ENCODE measurements around the gene RAP1B. TPM values are rescaled to one million over a fixed set of nuclear protein-coding genes. Genes with fewer than 3 reads are reported as not detected.
A peak's percentile ranks its signal among the peaks of the same experiment; 100 is the strongest.

Gene RAP1B
- total and polyA plus RNA-seq, 9 of the 15 experiments (the other 6 are each of a cell fraction or from before 2014, with no cell fraction given) = 107 to 309 (median 170) TPM

DNA sequence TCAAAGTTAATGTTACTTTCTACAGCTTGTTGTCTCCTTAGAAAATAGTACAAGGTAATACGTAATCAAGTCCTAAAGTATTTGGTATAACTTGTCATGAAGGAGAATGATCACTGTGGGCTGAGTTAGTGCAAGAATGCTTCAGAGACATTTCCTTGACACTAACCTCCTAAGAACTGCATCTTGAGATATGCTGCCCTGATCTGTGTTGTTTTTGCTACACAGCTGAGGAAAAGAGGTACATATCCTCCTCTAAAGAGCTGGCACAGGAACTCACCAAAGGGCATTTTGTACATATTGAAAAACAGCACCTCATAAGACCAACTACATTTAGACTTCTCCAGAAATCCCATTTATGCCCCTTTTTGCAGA lies 28.7 kb downstream of the RAP1B start:
- Histone ChIP-seq H3K4me3 (no peak overlapping the region), H3K4me2 (ENCODE audit: insufficient read depth, low read length) (no peak overlapping the region), H3K27me3 (ENCODE audit: control insufficient read depth in 2 of 2, insufficient read depth in 2 of 2, low read length in 2 of 2) (no peaks in the 10 kb centered on the region), H3K4me1 (replicated peaks in 1 of 2; ENCODE audit: control insufficient read depth in 2 of 2, insufficient read depth in 2 of 2, low read length in 2 of 2) (no peaks in the 10 kb centered on the region), H3K36me3 (ENCODE audit: control insufficient read depth, insufficient read depth, low read length) (peaks cover 29% of the 10 kb centered on the region; the same call in 2 of the 3 replicates), H2AFZ (ENCODE audit: low read depth, low read length) (no peak overlapping the region), H3K9me3 (replicated peaks; ENCODE audit: control insufficient read depth, insufficient read depth, low read depth, low read length) (no peaks in the 10 kb centered on the region), H3K27ac (ENCODE audit: extremely low read depth, low read depth, low read length) (peak overlapping the region; percentile 24; the same call in 1 of the 3 replicates), H3K79me2 (ENCODE audit: control insufficient read depth, insufficient read depth, low read length) (peaks cover 97% of the 10 kb centered on the region), H4K20me1 (replicated peaks; ENCODE audit: control insufficient read depth, insufficient read depth, low read length) (no peaks in the 10 kb centered on the region), H3K9ac (ENCODE audit: insufficient read depth in 1 of 2, low read depth in 2 of 2, low read length in 2 of 2) (no peak overlapping the region), H3K9me1 (ENCODE audit: control insufficient read depth, insufficient read depth, low read length) (no peaks in the 10 kb centered on the region)
- 93% methylated on average over 1 of the region's 1 CpG for WGBS (ENCODE audit: insufficient coverage, low coverage, missing lambda C conversion rate)
- TF ChIP-seq, protein P1, sequence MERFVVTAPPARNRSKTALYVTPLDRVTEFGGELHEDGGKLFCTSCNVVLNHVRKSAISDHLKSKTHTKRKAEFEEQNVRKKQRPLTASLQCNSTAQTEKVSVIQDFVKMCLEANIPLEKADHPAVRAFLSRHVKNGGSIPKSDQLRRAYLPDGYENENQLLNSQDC (CRISPR knock-in tag; IDR thresholded peaks at IDR 0.05) = no peak
- TF ChIP-seq, protein P2, sequence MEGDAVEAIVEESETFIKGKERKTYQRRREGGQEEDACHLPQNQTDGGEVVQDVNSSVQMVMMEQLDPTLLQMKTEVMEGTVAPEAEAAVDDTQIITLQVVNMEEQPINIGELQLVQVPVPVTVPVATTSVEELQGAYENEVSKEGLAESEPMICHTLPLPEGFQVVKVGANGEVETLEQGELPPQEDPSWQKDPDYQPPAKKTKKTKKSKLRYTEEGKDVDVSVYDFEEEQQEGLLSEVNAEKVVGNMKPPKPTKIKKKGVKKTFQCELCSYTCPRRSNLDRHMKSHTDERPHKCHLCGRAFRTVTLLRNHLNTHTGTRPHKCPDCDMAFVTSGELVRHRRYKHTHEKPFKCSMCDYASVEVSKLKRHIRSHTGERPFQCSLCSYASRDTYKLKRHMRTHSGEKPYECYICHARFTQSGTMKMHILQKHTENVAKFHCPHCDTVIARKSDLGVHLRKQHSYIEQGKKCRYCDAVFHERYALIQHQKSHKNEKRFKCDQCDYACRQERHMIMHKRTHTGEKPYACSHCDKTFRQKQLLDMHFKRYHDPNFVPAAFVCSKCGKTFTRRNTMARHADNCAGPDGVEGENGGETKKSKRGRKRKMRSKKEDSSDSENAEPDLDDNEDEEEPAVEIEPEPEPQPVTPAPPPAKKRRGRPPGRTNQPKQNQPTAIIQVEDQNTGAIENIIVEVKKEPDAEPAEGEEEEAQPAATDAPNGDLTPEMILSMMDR (IDR thresholded peaks at IDR 0.05 in 2 of 3, conservative IDR thresholded peaks at IDR 0.05 in 1 of 3; ENCODE audit: insufficient read depth in 2 of 3, low read depth in 1 of 3, low read length in 3 of 3) = no peak
- TF ChIP-seq ZNF121 (CRISPR knock-in tag; conservative IDR thresholded peaks at IDR 0.05) (no peak), KAT2B (IDR thresholded peaks at IDR 0.05; ENCODE audit: low read depth, low read length) (no peak), TBP (optimal IDR thresholded peaks at IDR 0.05; ENCODE audit: low read depth, low read length) (no peak), ZNF174 (CRISPR knock-in tag; IDR thresholded peaks at IDR 0.05) (no peak), ZNF232 (CRISPR knock-in tag; IDR thresholded peaks at IDR 0.05) (no peak), POLR2G (IDR thresholded peaks at IDR 0.05; ENCODE audit: low read depth, low read length) (no peak), STAG1 (CRISPR knock-in tag; IDR thresholded peaks at IDR 0.05; ENCODE audit: borderline replicate concordance) (no peak), SREBF1 (IDR thresholded peaks at IDR 0.05; ENCODE audit: borderline replicate concordance, low read depth, low read length) (no peak), HCFC1 (IDR thresholded peaks at IDR 0.05; ENCODE audit: low read depth, low read length) (no peak), TFAM (CRISPR knock-in tag; conservative IDR thresholded peaks at IDR 0.05) (no peak)
- TF ChIP-seq, protein P3, sequence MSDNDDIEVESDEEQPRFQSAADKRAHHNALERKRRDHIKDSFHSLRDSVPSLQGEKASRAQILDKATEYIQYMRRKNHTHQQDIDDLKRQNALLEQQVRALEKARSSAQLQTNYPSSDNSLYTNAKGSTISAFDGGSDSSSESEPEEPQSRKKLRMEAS (CRISPR knock-in tag; IDR thresholded peaks at IDR 0.05) = no peak
- TF ChIP-seq, protein P4, sequence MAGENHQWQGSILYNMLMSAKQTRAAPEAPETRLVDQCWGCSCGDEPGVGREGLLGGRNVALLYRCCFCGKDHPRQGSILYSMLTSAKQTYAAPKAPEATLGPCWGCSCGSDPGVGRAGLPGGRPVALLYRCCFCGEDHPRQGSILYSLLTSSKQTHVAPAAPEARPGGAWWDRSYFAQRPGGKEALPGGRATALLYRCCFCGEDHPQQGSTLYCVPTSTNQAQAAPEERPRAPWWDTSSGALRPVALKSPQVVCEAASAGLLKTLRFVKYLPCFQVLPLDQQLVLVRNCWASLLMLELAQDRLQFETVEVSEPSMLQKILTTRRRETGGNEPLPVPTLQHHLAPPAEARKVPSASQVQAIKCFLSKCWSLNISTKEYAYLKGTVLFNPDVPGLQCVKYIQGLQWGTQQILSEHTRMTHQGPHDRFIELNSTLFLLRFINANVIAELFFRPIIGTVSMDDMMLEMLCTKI (IDR thresholded peaks at IDR 0.05; ENCODE audit: partially characterized antibody) = no peak
- in situ Hi-C loops (cut with MboI) = no loop called here
- ChIA-PET POLR2A (interaction anchor here (0.7 to 1.1 kb wide), 3 partner anchors 10 to 146 kb away, joined by 3 to 4 read pairs (median 3); no protein-coding TSS in a partner anchor), CTCF (ENCODE audit: low intra/inter-chr PET ratio) (no interaction called here)
- FAIRE-seq = no peak
- intact Hi-C loops (cut with micrococcal nuclease) = no loop called here
- no peak for DNase-seq (ENCODE audit: extremely low read depth in 1 of 4, low spot score in 3 of 4)
- BruUV-seq (replicated peaks) = no TSS peak
- ATAC-seq = no peak; the same call in 1 of the 3 replicates

All from K562 (cell line).